Adrenal gland (tissue), 12 donors: ENCODE measurements around the gene GDF10. TPM values are rescaled to one million over a fixed set of nuclear protein-coding genes. Genes with fewer than 3 reads are reported as not detected.

Source experiments
- DNase-seq, 7 donors: peaks; one replicate each; pipeline ENCODE4 v3.0.0-alpha.2; 2019 to 2020
- H3K27ac ChIP-seq, 5 donors: fragments of 200-600 bp; sonication (generic) in 4 of 5; 1 replicate in 3 of 5; 2 replicates in 2 of 5; pipeline versions ENCODE4 v1.5.1 to v1.8.0; 2016 to 2020; ENCODE audit warnings: mild to moderate bottlenecking in 1 of 5
- H3K27me3 ChIP-seq: fragments of 200-600 bp; 2 replicates; pipeline ENCODE4 v1.8.0; 2021
- H3K36me3 ChIP-seq, 2 donors: fragments of 200-600 bp; replicated peaks in 1 of 2; 1 replicate in 1 of 2; 2 replicates in 1 of 2; pipeline versions ENCODE4 v1.5.1 to v1.8.0; 2018 to 2022
- H3K4me1 ChIP-seq, 2 donors: fragments of 200-600 bp; replicated peaks in 1 of 2; 1 replicate in 1 of 2; 2 replicates in 1 of 2; pipeline versions ENCODE4 v1.5.1 to v1.8.0; 2018 to 2021
- H3K4me3 ChIP-seq, 4 donors: fragments of 200-600 bp; sonication (generic) in 3 of 4; one replicate each; pipeline ENCODE4 v1.5.1; 2016 to 2018
- H3K9me3 ChIP-seq, 3 donors: fragments of 200-600 bp; sonication (generic) in 1 of 3; replicated peaks in 1 of 3; 1 replicate in 2 of 3; 2 replicates in 1 of 3; pipeline versions ENCODE4 v1.5.1 to v1.8.0; 2016 to 2021
- POLR2A ChIP-seq, 2 donors: fragments of 450-650 bp; IDR thresholded peaks; one replicate each; pipeline ENCODE4 v1.6.1; 2017; ENCODE audit warnings: antibody characterized with exemption in 2 of 2, mild to moderate bottlenecking in 2 of 2, moderate library complexity in 1 of 2
- WGBS, 4 donors: extraction: QIAGEN DNeasy Blood & Tissue Kit in 2 of 4; methylation state at CpG; one replicate each; pipeline versions ENCODE4 v1.1.5 to v1.1.7; 2013 to 2017; 5-methylcytosine and 5-hydroxymethylcytosine counted together
- intact Hi-C, 2 donors: fragments of 100-400 bp; cut with DNase I; formaldehyde crosslinking; loops; one replicate each; pipeline versions ENCODE4 v1.14.1 to v1.15.0; 2022 to 2023
- polyA plus RNA-seq, 3 donors: library from polyadenylated mRNA; stranded (reverse); fragments of 200-250 nt in 2 of 3; fragments of 350-450 nt in 1 of 3; fragmentation: Illumina TruSeq in 1 of 3; extraction: RNeasy Lipid Tissue Mini Kit (QIAGEN cat#74804) in 1 of 3; gene quantifications; one replicate each; pipeline ENCODE4 v1.2.3, GENCODE V29; 2013 to 2014
- total RNA-seq, 9 donors: library from RNA; depleted of rRNA in 4 of 9; stranded (reverse); fragments of >200 nt in 4 of 9; fragments of 120-200 nt in 1 of 9; fragmentation: NEBNext Ultra II Directional in 1 of 9; extraction: Animal tissue kit (Norgen Biotek cat#: 25700) in 1 of 9; gene quantifications; one replicate each; pipeline versions ENCODE4 v1.1.0 to v1.2.4, GENCODE V29; 2013 to 2023
- TF ChIP-seq, protein P1 (sequence below), 6 experiments: fragments of 450-650 bp in 4 of 6; fragments of 200-600 bp in 2 of 6; sonication (generic) in 1 of 6; IDR thresholded peaks; 1 replicate in 5 of 6; 2 replicates in 1 of 6; pipeline versions ENCODE4 v1.5.1 to v1.8.0; 2016 to 2021; ENCODE audit warnings: antibody characterized with exemption in 6 of 6, mild to moderate bottlenecking in 2 of 6, moderate library complexity in 1 of 6
- donor health status: healthy with polysubstance abuse.
- donor health status: Bipolar disorder and iron deficiency.
- donor health status: DM: yes; HTN: yes; CAD: no.
- donor health status: DM: no; HTN: no; CAD: no.
- donor health status: DM: no; HTN: no; CAD: no.
- donor health status: DM: yes; HTN: yes; CAD: no.

The GDF10 gene
- total and polyA plus RNA-seq, 12 donors = 0.06 to 8.5 (median 1.2) TPM; not detected in 1

DNA sequence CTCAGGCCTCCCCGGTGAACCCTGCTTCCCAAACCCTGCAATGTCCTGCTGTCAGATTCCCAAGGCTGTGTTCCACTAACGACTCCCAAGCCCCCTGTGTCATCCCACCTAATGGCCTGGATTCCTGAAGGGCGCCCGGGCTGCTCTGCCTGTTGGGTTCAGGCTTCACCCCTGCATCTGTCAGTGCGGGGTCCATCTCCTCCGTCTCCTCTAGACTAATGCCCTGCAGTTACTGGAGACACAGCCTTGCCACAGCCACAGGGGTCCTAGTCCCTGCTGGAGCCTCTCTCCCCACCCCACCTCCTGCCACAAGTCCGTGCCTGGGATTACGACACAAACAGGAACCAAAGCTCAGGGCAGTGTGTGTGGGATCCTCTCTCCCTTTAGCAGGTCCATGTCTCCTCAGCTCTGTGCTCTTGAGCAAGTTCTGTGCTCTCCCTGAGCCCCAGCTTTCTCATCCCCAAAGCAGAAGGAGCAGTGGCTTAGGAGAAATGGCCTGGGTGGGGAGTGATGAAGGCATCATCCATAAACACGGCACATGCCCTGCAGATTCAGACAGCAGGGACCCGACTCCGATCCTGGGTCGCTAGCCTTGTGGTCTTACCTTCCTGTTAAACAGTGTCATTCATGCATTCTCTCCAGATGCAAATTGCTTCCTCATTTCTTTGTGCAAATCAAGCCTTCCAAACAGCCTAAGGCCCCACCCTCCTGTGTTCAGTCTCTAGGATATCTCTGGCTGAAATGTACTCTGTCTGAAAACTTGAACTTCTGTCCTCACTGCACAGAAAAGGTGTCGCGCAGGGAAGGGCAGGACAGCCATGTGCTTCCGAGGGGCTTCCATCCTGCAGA lies 40.0 kb downstream of the GDF10 start:
- Histone ChIP-seq H3K36me3 (no peaks in the 10 kb centered on the region), H3K4me1 (no peaks in the 10 kb centered on the region), H3K27ac (no peak overlapping the region), H3K27me3 (no peaks in the 10 kb centered on the region), H3K4me3 (no peak overlapping the region), H3K9me3 (no peaks in the 10 kb centered on the region)
- 77 to 91% (median 81%) methylated on average over 9 to 15 of the region's 15 CpGs for WGBS, 4 donors
- DNase-seq = no peak
- TF ChIP-seq, protein P1, sequence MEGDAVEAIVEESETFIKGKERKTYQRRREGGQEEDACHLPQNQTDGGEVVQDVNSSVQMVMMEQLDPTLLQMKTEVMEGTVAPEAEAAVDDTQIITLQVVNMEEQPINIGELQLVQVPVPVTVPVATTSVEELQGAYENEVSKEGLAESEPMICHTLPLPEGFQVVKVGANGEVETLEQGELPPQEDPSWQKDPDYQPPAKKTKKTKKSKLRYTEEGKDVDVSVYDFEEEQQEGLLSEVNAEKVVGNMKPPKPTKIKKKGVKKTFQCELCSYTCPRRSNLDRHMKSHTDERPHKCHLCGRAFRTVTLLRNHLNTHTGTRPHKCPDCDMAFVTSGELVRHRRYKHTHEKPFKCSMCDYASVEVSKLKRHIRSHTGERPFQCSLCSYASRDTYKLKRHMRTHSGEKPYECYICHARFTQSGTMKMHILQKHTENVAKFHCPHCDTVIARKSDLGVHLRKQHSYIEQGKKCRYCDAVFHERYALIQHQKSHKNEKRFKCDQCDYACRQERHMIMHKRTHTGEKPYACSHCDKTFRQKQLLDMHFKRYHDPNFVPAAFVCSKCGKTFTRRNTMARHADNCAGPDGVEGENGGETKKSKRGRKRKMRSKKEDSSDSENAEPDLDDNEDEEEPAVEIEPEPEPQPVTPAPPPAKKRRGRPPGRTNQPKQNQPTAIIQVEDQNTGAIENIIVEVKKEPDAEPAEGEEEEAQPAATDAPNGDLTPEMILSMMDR (IDR thresholded peaks at IDR 0.05) = no peak
- no peak for TF ChIP-seq POLR2A (IDR thresholded peaks at IDR 0.05)
- intact Hi-C loops = no loop called here

DNA sequence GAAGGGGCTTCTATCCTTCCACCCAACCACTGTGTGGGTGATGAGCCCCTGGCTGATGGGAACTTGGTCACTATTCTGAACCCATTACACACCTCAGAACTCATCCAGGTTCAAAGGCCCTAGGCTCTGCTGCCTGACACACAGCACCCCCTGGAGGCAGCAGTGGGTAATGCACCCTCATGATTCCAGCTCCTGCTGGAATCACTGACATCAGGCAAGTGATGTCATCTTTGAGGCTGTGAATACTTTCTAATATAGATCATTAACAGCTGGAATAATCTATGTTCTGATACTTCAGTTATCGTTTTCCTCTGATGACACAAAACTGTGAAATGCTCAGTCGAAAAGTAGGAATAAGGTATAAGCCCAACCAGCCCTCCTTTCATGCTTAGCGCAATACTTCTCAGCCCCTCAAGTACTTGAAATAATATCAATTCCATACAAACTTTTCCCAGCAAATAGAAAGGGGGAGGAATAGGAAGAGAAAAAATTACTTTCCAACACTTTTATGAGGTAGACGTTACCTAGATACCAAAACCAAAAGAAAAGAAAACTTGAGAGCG lies 40.7 kb downstream of the GDF10 start:
- intact Hi-C loops = no loop called here

DNA sequence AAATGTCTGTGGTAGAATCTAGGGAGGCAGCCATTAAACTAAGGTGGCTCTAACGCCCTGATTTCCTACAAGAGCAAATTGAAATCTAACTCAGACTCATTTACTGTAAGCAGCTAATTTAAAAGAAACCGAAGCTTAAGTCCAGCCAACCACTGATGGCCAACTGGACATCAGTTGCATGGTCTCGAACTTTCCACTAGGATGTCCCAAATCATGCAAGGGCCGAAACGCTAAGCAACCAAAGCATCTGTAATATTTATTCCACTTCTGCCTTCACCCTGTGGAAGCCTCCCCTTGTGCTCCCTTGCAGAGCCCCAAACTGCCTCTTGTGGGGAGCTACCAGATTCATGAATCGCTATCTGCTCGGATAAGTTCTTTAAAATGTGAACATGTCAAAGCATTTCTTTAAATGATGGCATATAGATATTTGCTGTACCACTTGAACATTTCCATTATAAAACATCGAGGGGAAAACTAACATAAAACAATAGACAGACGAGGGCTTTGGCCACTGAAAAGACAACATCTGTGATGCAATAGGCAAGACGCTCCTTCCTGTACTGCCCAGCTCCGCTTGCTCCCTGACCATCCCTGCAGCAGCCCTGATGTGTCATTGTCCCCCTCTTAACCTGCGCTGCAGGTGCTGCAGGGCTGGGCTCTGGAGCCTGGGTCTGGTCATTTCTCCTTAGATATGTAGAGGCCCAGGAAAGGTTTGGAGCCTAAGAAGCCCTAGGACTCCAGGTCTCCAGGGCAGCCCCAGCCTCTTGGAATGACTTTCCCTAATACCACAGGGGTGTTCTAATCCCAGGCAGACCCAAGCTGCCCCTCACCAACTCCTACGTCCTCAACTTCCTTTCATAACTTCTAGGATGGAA lies 45.2 kb downstream of the GDF10 start:
- H3K4me3 ChIP-seq = no peak overlapping the region
- no peaks in the 10 kb centered on the region for H3K27me3 ChIP-seq
- H3K9me3 ChIP-seq = no peaks in the 10 kb centered on the region
- intact Hi-C loops = no loop called here
- no peaks in the 10 kb centered on the region for H3K4me1 ChIP-seq
- 86 to 89% (median 88%) methylated on average over 13 of the region's 13 CpGs for WGBS, 4 donors
- DNase-seq = no peak
- no peak for TF ChIP-seq POLR2A (IDR thresholded peaks at IDR 0.05)
- TF ChIP-seq, protein P1 (IDR thresholded peaks at IDR 0.05) = no peak
- H3K36me3 ChIP-seq = no peaks in the 10 kb centered on the region
- no peak overlapping the region for H3K27ac ChIP-seq

More for the DNA sequence above, 40.7 kb downstream of the GDF10 start:
- DNase-seq = peak; percentile 62 to 90 (median 75)
- Histone ChIP-seq H3K27ac (no peak overlapping the region), H3K36me3 (no peaks in the 10 kb centered on the region), H3K9me3 (no peaks in the 10 kb centered on the region), H3K4me1 (no peaks in the 10 kb centered on the region), H3K27me3 (no peaks in the 10 kb centered on the region), H3K4me3 (no peak overlapping the region)
- 60 to 71% (median 65%) methylated on average over 5 of the region's 5 CpGs for WGBS, 4 donors
- TF ChIP-seq, protein P1 (IDR thresholded peaks at IDR 0.05) = peak; percentile 81 to 97 (median 92)
- TF ChIP-seq POLR2A (IDR thresholded peaks at IDR 0.05) = no peak
